ENCODE data around the gene MPZL3.

DNA sequence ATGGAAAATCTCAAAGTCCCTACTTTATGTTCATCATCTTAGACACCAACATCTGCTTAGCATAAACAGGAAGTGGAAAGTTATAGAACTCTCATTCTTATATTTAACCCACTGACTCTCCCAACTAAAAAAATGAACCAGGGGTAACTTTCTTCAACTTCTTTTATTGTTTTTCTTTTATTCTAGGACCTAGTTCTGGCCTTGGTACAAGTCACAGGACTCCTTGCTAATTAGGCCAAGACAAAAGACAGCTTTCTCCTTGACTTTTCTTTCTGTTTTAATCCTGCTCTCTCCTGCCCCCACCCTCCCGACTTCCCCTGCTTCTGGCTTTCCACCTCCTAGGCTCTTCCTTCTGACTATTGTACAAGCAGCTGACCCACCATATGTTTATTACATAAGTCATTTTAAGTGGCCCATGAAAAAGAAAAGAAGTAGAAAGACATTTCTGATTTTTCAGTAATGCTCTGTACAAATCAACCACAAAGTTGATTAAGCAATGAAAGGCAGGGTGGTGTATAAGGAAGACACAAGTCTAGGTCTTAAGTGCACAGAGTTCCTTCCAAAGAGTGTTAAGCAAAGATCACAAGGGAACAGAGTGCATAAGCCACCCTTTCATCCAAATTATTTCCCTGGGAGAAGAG lies 45.7 kb downstream of the MPZL3 start:
- TF ChIP-seq, protein P1, sequence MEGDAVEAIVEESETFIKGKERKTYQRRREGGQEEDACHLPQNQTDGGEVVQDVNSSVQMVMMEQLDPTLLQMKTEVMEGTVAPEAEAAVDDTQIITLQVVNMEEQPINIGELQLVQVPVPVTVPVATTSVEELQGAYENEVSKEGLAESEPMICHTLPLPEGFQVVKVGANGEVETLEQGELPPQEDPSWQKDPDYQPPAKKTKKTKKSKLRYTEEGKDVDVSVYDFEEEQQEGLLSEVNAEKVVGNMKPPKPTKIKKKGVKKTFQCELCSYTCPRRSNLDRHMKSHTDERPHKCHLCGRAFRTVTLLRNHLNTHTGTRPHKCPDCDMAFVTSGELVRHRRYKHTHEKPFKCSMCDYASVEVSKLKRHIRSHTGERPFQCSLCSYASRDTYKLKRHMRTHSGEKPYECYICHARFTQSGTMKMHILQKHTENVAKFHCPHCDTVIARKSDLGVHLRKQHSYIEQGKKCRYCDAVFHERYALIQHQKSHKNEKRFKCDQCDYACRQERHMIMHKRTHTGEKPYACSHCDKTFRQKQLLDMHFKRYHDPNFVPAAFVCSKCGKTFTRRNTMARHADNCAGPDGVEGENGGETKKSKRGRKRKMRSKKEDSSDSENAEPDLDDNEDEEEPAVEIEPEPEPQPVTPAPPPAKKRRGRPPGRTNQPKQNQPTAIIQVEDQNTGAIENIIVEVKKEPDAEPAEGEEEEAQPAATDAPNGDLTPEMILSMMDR (conservative IDR thresholded peaks at IDR 0.05; ENCODE audit: low read depth in 2 of 2) = no peak
- TF ChIP-seq EZH2 (IDR thresholded peaks at IDR 0.05; ENCODE audit: low read depth, unreplicated experiment) (no peak), EZH2phosphoT487 (IDR thresholded peaks at IDR 0.05; ENCODE audit: unreplicated experiment) (no peak), NANOG (IDR thresholded peaks at IDR 0.05; ENCODE audit: borderline replicate concordance) (no peak), ZNF331 (CRISPR knock-in tag; IDR thresholded peaks at IDR 0.05; ENCODE audit: low read depth) (no peak), POLR2AphosphoS5 (IDR thresholded peaks at IDR 0.05; ENCODE audit: low read depth) (no peak), JUNB (IDR thresholded peaks at IDR 0.05; ENCODE audit: unreplicated experiment) (no peak)
- TF ChIP-seq, protein P2, sequence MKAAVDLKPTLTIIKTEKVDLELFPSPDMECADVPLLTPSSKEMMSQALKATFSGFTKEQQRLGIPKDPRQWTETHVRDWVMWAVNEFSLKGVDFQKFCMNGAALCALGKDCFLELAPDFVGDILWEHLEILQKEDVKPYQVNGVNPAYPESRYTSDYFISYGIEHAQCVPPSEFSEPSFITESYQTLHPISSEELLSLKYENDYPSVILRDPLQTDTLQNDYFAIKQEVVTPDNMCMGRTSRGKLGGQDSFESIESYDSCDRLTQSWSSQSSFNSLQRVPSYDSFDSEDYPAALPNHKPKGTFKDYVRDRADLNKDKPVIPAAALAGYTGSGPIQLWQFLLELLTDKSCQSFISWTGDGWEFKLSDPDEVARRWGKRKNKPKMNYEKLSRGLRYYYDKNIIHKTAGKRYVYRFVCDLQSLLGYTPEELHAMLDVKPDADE (IDR thresholded peaks at IDR 0.05) = no peak

Data from GM23338 (cell line).